ENCODE results near the gene FXYD6. TPM values are rescaled to one million over a fixed set of nuclear protein-coding genes. Genes with fewer than 3 reads are reported as not detected.

Gene FXYD6
- total and polyA plus RNA-seq, 7 donors, result 12.3 to 305 (median 243) TPM

GRCh38 chr11:117871160-117871559, 5.3 kb downstream of the FXYD6 start:
- TF ChIP-seq CTCF (IDR thresholded peaks at IDR 0.05) (no peak), POLR2A (IDR thresholded peaks at IDR 0.05) (no peak), POLR2AphosphoS5 (IDR thresholded peaks at IDR 0.05) (no peak), EP300 (IDR thresholded peaks at IDR 0.05) (no peak)
- Histone ChIP-seq H3K27ac (peak overlapping the region in 3 of 4 donors; percentile 90 to 96 (median 94)), H3K4me1 (peaks cover 2 to 94% (median 91%) of the 10 kb centered on the region in 4 donors), H3K4me3 (no peak overlapping the region), H3K9me3 (no peaks in the 10 kb centered on the region), H3K27me3 (no peaks in the 10 kb centered on the region), H3K36me3 (no peaks in the 10 kb centered on the region)
- no peak for DNase-seq
- WGBS, 2 donors, result 49 to 80% methylated on average over 18 of the region's 18 CpGs
- intact Hi-C loops (cut with DNase I), result no loop called here

- intact Hi-C loops (cut with DNase I), result no loop called here
- Histone ChIP-seq H3K4me1 (peaks cover 2 to 99% (median 96%) of the 10 kb centered on the region in 4 donors), H3K9me3 (no peaks in the 10 kb centered on the region), H3K27ac (peak overlapping the region; percentile 27 to 96 (median 92)), H3K27me3 (no peaks in the 10 kb centered on the region), H3K36me3 (no peaks in the 10 kb centered on the region), H3K4me3 (no peak overlapping the region)
- no peak for DNase-seq
- 54 to 70% methylated on average over 9 of the region's 9 CpGs for WGBS, 2 donors
- TF ChIP-seq CTCF (IDR thresholded peaks at IDR 0.05), result no peak
- no peak for TF ChIP-seq POLR2AphosphoS5 (IDR thresholded peaks at IDR 0.05)
- no peak for TF ChIP-seq EP300 (IDR thresholded peaks at IDR 0.05)
- no peak for TF ChIP-seq POLR2A (IDR thresholded peaks at IDR 0.05)
Measured at GRCh38 chr11:117870103-117870952, 6.1 kb downstream of the FXYD6 start.

GRCh38 chr11:117869604-117870003, 6.9 kb downstream of the FXYD6 start:
- Histone ChIP-seq H3K27ac (peak overlapping the region in 3 of 4 donors; percentile 90 to 96 (median 94)), H3K27me3 (no peaks in the 10 kb centered on the region), H3K36me3 (no peaks in the 10 kb centered on the region), H3K4me3 (no peak overlapping the region), H3K9me3 (no peaks in the 10 kb centered on the region), H3K4me1 (peaks cover 2 to 92% (median 90%) of the 10 kb centered on the region in 4 donors)
- no peak for TF ChIP-seq EP300 (IDR thresholded peaks at IDR 0.05)
- no peak for TF ChIP-seq POLR2A (IDR thresholded peaks at IDR 0.05)
- TF ChIP-seq CTCF (IDR thresholded peaks at IDR 0.05), result no peak
- no peak for TF ChIP-seq POLR2AphosphoS5 (IDR thresholded peaks at IDR 0.05)
- 67 to 82% methylated on average over 4 of the region's 4 CpGs for WGBS, 2 donors
- no peak for DNase-seq
- intact Hi-C loops (cut with DNase I), result no loop called here

GRCh38 chr11:117868815-117869561, 7.5 kb downstream of the FXYD6 start:
- no peaks in the 10 kb centered on the region for H3K9me3 ChIP-seq
- TF ChIP-seq POLR2AphosphoS5 (IDR thresholded peaks at IDR 0.05), result no peak
- no peak for TF ChIP-seq EP300 (IDR thresholded peaks at IDR 0.05)
- TF ChIP-seq POLR2A (IDR thresholded peaks at IDR 0.05), result no peak
- whole genome bisulfite sequencing, 2 donors, result 84 to 86% methylated on average over 17 of the region's 17 CpGs
- H3K4me3 ChIP-seq, result no peak overlapping the region
- intact Hi-C loops (cut with DNase I), result no loop called here
- peaks cover 2 to 86% (median 84%) of the 10 kb centered on the region in 4 donors for H3K4me1 ChIP-seq
- H3K27ac ChIP-seq, result peak overlapping the region in 3 of 4 donors; percentile 90 to 96 (median 94)
- H3K27me3 ChIP-seq, result no peaks in the 10 kb centered on the region
- DNase-seq, result no peak
- H3K36me3 ChIP-seq, result no peaks in the 10 kb centered on the region

- peak overlapping the region in 3 of 4 donors; percentile 90 to 96 (median 94) for H3K27ac ChIP-seq
- H3K9me3 ChIP-seq, result no peaks in the 10 kb centered on the region
- no peak for TF ChIP-seq POLR2A (IDR thresholded peaks at IDR 0.05)
- no peak for DNase-seq
- intact Hi-C loops (cut with DNase I), result no loop called here
- 85 to 93% methylated on average over 11 of the region's 11 CpGs for WGBS, 2 donors
- peaks cover 2 to 85% (median 81%) of the 10 kb centered on the region in 4 donors for H3K4me1 ChIP-seq
- no peaks in the 10 kb centered on the region for H3K27me3 ChIP-seq
- no peaks in the 10 kb centered on the region for H3K36me3 ChIP-seq
- no peak overlapping the region for H3K4me3 ChIP-seq
Measured at GRCh38 chr11:117868088-117868487, 8.4 kb downstream of the FXYD6 start.

Data from sigmoid colon (tissue), 7 donors.